COLO668 (cell line): ENCODE data around the gene TRIM54.
"Not testable (repeated sequence)": the region's sequence is repeated elsewhere in the genome, so short reads cannot be mapped to it uniquely, and the experiment has no call there.

Experiments
- DNase-seq: peaks from one replicate; lab custom pipeline; 2025; ENCODE audit not compliant: unreplicated experiment; lab: John Stamatoyannopoulos, UW

TRIM54 gene

GRCh38 chr2:27281442-27281841 is 787 bp upstream of the TRIM54 start:
- DNase-seq = no peak

- no peak for DNase-seq
Measured at GRCh38 chr2:27282892-27283291, 663 bp downstream of the TRIM54 start.

GRCh38 chr2:27284996-27285395 is 2.8 kb downstream of the TRIM54 start:
- no peak for DNase-seq

DNA sequence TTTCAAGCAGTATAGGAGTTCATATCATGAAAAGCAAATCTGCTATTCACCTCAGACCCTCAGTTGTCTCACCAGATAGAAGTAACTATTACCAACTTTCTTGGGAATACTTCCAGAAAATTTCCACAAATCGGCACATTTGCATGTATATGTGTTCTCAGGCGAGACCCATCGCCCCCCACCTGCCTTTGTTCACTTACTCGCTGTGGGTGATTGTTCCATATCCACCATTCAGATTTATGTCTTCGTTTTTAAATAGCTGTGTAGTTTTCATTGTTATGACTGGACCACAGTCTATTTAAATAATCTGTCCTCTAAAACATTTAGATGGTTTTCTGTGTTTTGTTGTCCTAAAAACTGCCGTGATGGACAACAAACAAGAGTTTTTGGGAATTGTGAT is 3.3 kb downstream of the TRIM54 start:
- no peak for DNase-seq

DNA sequence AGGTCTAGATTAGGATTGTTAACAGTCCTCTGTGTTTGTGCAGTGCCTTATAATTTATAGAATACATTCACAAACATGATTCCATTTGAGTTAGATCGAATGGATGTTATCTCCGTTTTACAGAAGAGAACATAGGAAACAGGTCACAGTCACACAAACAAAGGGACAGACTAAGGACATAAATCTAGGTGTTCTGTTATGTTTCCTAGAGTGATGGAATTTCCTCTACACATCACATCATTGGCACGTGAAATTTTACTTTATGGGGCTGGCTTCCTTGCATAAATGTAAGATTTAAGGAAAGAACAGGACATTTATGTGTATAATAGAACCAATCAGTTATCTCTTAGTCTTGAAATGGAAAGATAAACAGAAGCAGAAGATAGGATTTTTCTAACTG is 6.4 kb downstream of the TRIM54 start:
- no peak for DNase-seq

- no peak for DNase-seq
Measured at GRCh38 chr2:27290549-27290948, 8.3 kb downstream of the TRIM54 start.

DNA sequence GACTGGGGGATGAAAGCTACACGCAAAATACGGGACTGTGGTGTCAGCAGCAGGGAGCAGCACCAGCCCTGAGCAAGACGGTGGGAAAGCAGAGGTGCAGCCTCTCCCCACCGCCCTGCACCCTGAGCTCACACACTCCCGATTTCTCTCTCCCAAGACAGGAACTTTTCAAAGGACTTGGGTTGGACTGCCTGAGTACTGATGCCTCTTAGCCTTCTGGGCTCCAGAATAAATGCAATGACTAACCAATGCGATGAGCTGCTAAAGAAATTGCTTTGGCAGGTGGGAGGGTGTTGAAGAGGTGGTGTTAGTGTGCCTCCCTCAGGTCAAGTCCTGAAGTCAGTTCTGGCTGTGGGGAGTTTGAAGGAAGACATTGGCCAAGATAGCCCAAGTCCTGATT is 9.6 kb downstream of the TRIM54 start:
- no peak for DNase-seq

DNA sequence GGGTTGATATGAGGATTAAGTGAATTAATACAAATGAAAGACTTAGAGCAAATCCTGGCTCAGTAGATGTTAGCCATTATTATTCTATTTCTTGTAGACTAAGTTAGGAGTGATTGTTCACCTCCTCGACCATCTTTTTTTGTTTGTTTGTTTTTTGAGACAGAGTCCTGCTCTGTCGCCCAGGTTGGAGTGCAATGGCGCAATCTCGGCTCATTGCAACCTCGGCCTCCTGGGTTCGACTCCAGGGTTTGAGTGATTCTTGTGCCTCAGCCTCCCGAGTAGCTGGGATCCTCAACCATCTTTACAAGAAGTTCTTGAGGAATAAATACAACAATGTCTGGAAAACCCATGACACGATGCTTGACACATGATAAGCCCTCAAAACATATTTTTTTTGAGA is 12.7 kb downstream of the TRIM54 start:
- no peak for DNase-seq

- DNase-seq = no peak
Measured at GRCh38 chr2:27296481-27296880, 14.3 kb downstream of the TRIM54 start.

DNA sequence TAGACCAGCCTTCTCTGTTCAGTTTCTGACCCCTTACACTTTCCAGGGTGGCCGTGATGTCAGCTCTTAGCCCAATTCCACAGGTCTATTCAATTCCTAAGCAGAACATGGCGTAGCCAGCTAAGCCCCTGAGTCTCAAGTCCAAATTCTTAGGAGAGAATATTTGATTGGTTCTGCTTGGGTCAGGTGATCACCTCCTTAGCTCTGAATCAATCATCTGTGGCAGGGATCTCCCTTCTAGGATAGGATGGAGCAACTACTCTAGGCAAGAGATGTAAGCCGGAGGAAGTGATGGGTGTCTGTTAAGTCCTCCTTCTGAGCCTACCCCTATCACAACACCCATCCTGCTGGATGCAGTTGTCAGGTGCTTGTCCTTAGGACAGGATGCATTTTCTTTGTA is 15.0 kb downstream of the TRIM54 start:
- no peak for DNase-seq

DNA sequence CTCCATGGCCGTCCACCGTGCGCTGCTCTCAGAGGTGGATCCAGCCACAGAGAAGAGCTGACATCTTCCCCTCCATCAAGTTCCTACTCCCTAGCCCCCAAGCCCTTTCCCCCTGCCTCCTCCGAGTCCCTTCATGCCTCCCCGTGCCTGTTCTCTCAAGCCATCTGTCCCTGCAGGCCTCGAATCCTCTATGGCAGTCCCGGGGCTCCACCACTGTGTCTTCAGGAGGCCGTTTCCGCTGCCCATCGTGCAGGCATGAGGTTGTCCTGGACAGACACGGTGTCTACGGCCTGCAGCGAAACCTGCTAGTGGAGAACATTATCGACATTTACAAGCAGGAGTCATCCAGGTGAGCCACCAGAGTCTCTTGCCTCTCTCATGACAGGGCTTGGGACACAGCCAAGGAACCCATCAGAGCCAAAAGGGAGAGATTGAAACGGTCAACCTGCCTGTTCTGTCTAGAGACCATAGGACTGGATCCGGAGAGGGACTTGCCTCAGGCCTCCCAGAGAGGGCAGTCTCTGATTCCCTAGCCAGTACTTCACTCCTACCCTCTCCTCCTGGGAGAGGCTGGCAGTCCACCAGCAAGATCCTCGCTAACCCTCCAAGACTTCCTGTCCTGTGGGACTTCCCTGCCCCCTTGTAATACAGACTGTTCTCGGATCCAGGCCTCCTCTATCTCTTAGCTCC is 16.3 kb downstream of the TRIM54 start:
- no peak for DNase-seq

- not testable (repeated sequence) for DNase-seq
Measured at GRCh38 chr2:27300606-27301005, 18.4 kb downstream of the TRIM54 start.

- DNase-seq = peak; percentile 24
Measured at GRCh38 chr2:27303093-27304025, 21.1 kb downstream of the TRIM54 start.

DNA sequence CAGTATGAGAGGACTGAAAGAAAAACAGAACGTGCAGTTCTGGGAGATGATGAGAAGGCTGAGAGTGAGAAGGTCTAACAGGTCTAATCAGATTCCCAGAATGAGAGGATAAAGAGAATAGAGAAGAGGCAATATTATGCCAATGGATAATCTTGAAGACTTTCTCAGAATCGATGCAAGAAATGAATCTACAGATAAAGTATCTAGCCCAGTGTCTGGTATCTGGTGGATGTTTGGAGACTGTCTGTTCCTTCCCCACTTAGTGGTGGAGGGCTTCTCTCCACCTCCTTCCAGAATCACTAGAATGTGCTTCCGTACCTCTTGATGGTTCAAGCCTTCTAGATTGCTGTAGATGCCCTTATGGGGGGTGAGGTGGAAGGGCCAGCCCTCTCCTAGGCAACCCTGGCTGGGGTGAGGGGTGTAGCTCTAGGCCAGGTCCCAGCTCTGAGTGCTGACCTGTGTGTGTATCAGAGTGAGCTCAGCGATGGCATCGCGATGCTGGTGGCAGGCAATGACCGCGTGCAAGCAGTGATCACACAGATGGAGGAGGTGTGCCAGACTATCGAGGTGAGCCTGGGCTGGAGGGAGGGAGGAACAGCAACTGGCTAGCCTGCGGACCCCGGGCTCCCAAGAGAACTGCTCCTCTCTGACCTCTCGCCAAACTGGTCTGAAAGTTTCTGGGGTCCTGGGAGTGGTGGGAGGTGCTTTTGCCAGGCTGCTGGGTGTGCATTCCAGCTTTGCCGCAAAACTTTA is 22.4 kb downstream of the TRIM54 start:
- DNase-seq = no peak

GRCh38 chr2:27305516-27305915 is 23.3 kb downstream of the TRIM54 start:
- DNase-seq = no peak

- no peak for DNase-seq
Measured at GRCh38 chr2:27306136-27306535, 23.9 kb downstream of the TRIM54 start.

DNA sequence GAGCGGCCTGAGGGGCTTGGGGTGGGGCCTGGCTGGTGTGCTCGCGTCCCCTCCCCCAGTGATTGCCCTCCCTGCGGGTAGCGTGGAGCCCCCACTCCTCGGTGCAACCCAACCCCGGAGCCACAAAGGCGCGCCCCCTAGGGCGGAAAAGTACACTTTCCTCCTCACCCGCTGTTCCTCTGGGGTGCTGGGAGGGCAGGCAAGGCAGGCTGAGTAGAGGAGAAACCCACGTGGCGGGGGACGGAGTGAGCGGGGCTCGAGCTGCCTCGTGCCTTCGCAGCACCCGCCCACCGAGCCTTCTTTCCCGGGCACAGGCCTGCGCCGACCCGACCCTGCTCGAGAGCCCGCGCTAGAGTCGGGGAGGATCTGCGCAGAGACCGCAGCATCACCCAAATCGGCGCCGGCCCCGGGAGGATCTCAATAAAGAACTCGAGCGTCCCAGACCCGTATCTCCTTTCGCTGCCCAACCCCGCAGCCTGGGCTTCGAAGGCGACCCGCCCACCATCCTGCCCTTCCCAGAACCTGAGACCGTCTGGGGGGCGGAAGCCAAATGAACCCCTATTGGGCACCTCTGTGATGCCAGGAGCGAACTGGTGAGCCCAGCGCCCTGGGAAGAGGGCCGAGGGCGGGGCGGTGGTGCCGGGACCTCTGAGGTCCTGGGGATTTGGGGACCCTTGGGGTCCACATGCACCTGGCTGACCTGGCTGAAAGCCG is 24.5 kb downstream of the TRIM54 start:
- no peak for DNase-seq

DNA sequence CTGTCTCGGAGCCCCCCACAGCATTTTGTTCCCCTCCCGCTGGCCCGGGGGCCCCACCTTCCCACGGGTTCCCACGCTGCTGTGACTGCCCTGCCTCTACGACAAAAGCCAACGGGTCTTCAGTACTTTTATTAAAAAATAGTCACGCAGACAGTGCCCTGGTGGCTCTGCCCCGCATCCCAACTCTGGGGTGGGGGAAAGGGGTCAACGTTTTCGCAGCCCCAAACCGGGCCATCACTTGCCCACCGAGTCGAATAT is 25.0 kb downstream of the TRIM54 start:
- no peak for DNase-seq

- no peak for DNase-seq
Measured at GRCh38 chr2:27307545-27308358, 25.5 kb downstream of the TRIM54 start.

- no peak for DNase-seq
Measured at GRCh38 chr2:27308359-27308881, 26.2 kb downstream of the TRIM54 start, which contains the start of gene UCN. UCN (minus strand) TSS chr2:27308445; CDS start chr2:27307895, 550 bp downstream.
